Coronary artery (tissue), 2 donors: ENCODE measurements around the gene HLA-DRB1.
"Not testable (repeated sequence)": the region's sequence is repeated elsewhere in the genome, so short reads cannot be mapped to it uniquely, and the experiment has no call there.

ENCODE experiments used
- DNase-seq: peaks from one replicate; pipeline ENCODE4 v3.0.0-alpha.2; 2017; ENCODE audit warnings: low spot score
- H3K27ac ChIP-seq, 2 donors: fragments of 200-600 bp; sonication (generic); one replicate each; pipeline ENCODE4 v1.5.1; 2016 to 2019
- H3K4me3 ChIP-seq: fragments of 200-600 bp; sonication (generic); 2 replicates; pipeline ENCODE4 v1.5.1; 2016; ENCODE audit warnings: mild to moderate bottlenecking, moderate library complexity
- CTCF ChIP-seq: fragments of 200-600 bp; sonication (generic); IDR thresholded peaks from one replicate; pipeline ENCODE4 v1.5.1; 2019; ENCODE audit warnings: antibody characterized with exemption

Gene HLA-DRB1

GRCh38 chr6:32589596-32590449 lies at the start of gene HLA-DRB1:
TSS of gene HLA-DRB1 (minus strand) at chr6:32589848. CDS start at chr6:32589742, 106 bp downstream.
- TF ChIP-seq CTCF: no peak
- Histone ChIP-seq H3K27ac (no peak within 1 kb of the TSS), H3K4me3 (no peak within 1 kb of the TSS)
- no peak for DNase-seq

- Histone ChIP-seq H3K27ac (no peak overlapping the region), H3K4me3 (no peak overlapping the region)
- TF ChIP-seq CTCF: no peak
- no peak for DNase-seq
These were observed 49.0 kb upstream of the HLA-DRB1 start for GRCh38 chr6:32638532-32639219.

- no peak overlapping the region for H3K4me3 ChIP-seq
- no peak for DNase-seq
- no peak overlapping the region for H3K27ac ChIP-seq
- TF ChIP-seq CTCF: no peak
These were observed 48.2 kb upstream of the HLA-DRB1 start for GRCh38 chr6:32637883-32638282.

- H3K4me3 ChIP-seq: no peak within 1 kb of the TSS
- no peak for TF ChIP-seq CTCF
- no peak within 1 kb of the TSS for H3K27ac ChIP-seq
- DNase-seq: no peak
These were observed 47.7 kb upstream of the HLA-DRB1 start, which contains the start of gene HLA-DQA1 for GRCh38 chr6:32637219-32637880. TSS of gene HLA-DQA1 (plus strand) at chr6:32637406. CDS start at chr6:32637459, 53 bp downstream.

- no peak overlapping the region for H3K4me3 ChIP-seq
- H3K27ac ChIP-seq: no peak overlapping the region
- TF ChIP-seq CTCF: no peak
- no peak for DNase-seq
These were observed 46.0 kb upstream of the HLA-DRB1 start for GRCh38 chr6:32635526-32636123.

GRCh38 chr6:32629793-32630192 lies 40.1 kb upstream of the HLA-DRB1 start:
- H3K27ac ChIP-seq, H3K4me3 ChIP-seq, DNase-seq: not testable (repeated sequence)

GRCh38 chr6:32627831-32628230 lies 38.2 kb upstream of the HLA-DRB1 start:
- TF ChIP-seq CTCF: no peak
- Histone ChIP-seq H3K4me3 (no peak overlapping the region), H3K27ac (peak overlapping the region in 1 of 2 donors; percentile 4)
- DNase-seq: no peak
